GM12878 (cell line): ENCODE measurements around the gene ETFRF1.

ENCODE experiments used
- BRCA1 ChIP-seq: IDR thresholded peaks from 2 replicates; pipeline ENCODE4 v1.6.1; 2011; ENCODE audit warnings: low read depth, low read length, improper control_type of control experiment
- CREB1 ChIP-seq: IDR thresholded peaks from 2 replicates; pipeline ENCODE4 v1.6.1; 2012; ENCODE audit warnings: low read depth, mild to moderate bottlenecking, inconsistent platforms
- EZH2 ChIP-seq: IDR thresholded peaks from 2 replicates; pipeline ENCODE4 v1.6.1; 2012; ENCODE audit warnings: low read depth, mild to moderate bottlenecking, control low read depth, inconsistent platforms, low read length, borderline replicate concordance; ENCODE audit not compliant: control insufficient read depth
- KAT2A ChIP-seq: conservative IDR thresholded peaks from 2 replicates; pipeline ENCODE4 v1.6.1; 2011; ENCODE audit warnings: low read depth, low read length; ENCODE audit not compliant: control insufficient read depth
- NKRF ChIP-seq: fragments of 450-650 bp; conservative IDR thresholded peaks from 2 replicates; pipeline ENCODE4 v1.6.1; 2017; ENCODE audit warnings: mild to moderate bottlenecking, moderate library complexity
- NRF1 ChIP-seq: conservative IDR thresholded peaks from 2 replicates; pipeline ENCODE4 v1.6.1; 2011; ENCODE audit warnings: mild to moderate bottlenecking, low read depth, low read length, improper control_type of control experiment
- SPI1 ChIP-seq: IDR thresholded peaks from 2 replicates; pipeline ENCODE4 v1.6.1; 2011; ENCODE audit warnings: low read depth, mild to moderate bottlenecking, low read length, moderate library complexity, borderline replicate concordance; ENCODE audit not compliant: insufficient read depth
- TF ChIP-seq, protein P1 (sequence below), 3 experiments: IDR thresholded peaks in 2 of 3; conservative IDR thresholded peaks in 1 of 3; 2 replicates each; pipeline ENCODE4 v1.5.1; 2011; ENCODE audit warnings: low read depth in 3 of 3, low read length in 3 of 3, mild to moderate bottlenecking in 3 of 3, control low read depth in 2 of 3, moderate library complexity in 2 of 3, inconsistent platforms in 1 of 3, mixed read lengths in 1 of 3; ENCODE audit not compliant: control insufficient read depth in 2 of 3, insufficient read depth in 1 of 3; ENCODE audit errors: extremely low read depth in 1 of 3

GRCh38 chr12:25248732-25249131 is 53.7 kb downstream of the ETFRF1 start:
- TF ChIP-seq CREB1 (no peak), BRCA1 (no peak), SPI1 (no peak), NKRF (no peak), KAT2A (no peak), EZH2 (no peak), NRF1 (no peak)
- TF ChIP-seq, protein P1, sequence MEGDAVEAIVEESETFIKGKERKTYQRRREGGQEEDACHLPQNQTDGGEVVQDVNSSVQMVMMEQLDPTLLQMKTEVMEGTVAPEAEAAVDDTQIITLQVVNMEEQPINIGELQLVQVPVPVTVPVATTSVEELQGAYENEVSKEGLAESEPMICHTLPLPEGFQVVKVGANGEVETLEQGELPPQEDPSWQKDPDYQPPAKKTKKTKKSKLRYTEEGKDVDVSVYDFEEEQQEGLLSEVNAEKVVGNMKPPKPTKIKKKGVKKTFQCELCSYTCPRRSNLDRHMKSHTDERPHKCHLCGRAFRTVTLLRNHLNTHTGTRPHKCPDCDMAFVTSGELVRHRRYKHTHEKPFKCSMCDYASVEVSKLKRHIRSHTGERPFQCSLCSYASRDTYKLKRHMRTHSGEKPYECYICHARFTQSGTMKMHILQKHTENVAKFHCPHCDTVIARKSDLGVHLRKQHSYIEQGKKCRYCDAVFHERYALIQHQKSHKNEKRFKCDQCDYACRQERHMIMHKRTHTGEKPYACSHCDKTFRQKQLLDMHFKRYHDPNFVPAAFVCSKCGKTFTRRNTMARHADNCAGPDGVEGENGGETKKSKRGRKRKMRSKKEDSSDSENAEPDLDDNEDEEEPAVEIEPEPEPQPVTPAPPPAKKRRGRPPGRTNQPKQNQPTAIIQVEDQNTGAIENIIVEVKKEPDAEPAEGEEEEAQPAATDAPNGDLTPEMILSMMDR (IDR thresholded peaks at IDR 0.05 in 2 of 3, conservative IDR thresholded peaks at IDR 0.05 in 1 of 3; ENCODE audit: control insufficient read depth in 2 of 3, extremely low read depth in 1 of 3, insufficient read depth in 1 of 3, low read depth in 3 of 3, low read length in 3 of 3) = no peak
